GM18517 (cell line): Measurements from ENCODE around the gene SDK2.

Experiments
- ATAC-seq: cut with Tn5 transposase; IDR thresholded peaks from one replicate; pipeline ENCODE4 v1.9.1; 2021; ENCODE audit warnings: mild to moderate bottlenecking, moderate library complexity; ENCODE audit not compliant: unreplicated experiment

SDK2 gene

GRCh38 chr17:73652886-73653480 lies 8.7 kb upstream of the SDK2 start:
- ATAC-seq = no peak

DNA sequence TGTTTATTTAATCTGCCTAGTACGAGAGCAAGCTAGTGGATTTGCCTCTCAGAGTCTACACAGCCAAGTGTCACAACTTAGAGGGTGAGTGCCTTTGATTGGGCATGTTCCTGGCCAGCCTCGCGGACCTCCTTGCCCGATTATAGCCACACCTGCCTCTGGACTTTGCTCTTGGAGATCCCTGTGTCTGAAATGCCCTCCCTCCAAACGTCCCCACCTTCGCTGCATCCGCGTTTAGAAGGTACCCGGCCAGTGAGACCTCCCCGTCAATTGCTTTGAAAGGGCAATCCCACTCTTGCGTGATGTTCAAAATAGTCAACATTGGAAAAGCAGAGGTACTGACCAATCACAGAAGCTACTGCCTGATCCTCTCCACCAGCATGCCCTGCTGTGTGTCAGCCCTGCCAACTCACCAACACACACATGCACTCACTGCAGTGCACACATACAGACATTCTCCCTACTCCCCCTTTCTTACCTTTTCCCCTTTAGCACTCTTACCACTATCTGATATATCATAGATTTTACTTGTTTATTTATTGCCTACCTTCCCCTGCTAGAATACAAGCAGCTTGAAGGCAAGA lies 6.5 kb upstream of the SDK2 start:
- no peak for ATAC-seq

DNA sequence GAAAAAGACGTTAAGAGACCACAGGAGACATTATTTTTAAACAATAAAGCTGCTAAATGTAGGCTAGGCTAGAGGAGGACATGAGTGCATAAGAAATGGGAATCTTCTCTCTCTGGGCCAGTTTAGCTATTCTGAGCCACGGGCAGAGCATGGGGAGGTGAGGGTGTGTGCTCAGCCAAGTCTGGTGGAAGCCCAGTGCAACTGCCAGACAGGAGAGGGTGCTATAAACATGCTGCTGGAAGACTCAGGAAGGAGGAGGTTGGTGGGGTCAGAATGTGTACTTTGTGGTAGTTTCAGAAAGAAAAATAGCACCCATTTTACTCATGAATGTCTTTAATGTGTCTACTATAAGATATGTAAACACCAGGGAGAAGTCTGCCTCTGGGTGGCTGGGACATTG lies 5.9 kb upstream of the SDK2 start:
- no peak for ATAC-seq

DNA sequence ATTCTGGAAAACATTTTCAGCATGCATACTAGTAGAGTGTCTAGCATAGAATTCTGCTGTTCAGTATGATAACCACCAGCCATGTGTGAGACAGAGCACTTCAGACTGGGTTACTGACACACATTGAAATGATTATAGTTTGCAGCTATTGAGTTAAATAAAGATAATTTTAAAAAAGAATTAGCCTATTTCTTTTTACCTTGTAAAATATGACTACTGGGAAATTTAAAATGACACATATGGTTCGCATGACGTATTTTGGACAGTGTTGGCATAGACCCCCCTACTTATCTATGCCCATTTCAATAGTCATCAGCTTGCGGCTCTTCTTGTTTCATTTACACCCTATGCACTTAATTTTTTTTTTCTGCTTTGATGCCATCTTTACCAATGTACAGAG lies 4.7 kb upstream of the SDK2 start:
- ATAC-seq = no peak

DNA sequence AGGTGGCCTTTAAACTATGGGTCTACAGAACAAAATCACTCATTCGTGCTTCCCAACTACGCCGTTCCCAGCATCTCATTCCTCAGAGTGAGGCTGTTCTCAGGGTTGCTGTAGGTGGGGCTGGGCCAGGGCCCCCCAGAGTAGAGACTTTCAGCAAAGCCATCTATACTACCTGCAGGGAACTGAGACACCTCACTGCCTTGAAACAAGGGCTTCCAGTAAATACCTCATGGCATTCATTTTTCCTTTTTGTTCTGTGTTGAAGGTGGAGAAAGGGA lies 4.2 kb upstream of the SDK2 start:
- ATAC-seq = no peak

GRCh38 chr17:73647772-73648542 lies 3.7 kb upstream of the SDK2 start:
- no peak for ATAC-seq

DNA sequence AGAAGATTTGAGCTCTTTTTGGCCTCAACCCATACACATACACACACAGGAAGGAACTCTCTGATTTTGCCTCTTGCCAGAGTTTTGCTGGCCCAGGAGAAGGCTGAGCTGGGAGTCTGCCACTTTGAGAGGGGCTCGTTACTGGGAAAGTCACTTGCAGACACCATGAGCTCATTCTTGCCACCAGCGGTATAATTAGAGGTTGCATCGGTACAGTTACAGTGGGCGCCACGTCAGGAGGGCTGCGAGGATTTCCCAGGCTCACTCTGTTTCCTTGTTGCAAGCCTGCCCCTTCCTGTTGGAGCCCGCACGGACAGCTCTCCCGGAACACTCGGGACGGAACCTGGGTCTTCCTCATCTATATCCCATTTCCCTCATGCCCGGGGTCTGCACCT lies 3.1 kb upstream of the SDK2 start:
- no peak for ATAC-seq

- ATAC-seq = no peak
Observed at GRCh38 chr17:73646409-73647300, 2.4 kb upstream of the SDK2 start.

DNA sequence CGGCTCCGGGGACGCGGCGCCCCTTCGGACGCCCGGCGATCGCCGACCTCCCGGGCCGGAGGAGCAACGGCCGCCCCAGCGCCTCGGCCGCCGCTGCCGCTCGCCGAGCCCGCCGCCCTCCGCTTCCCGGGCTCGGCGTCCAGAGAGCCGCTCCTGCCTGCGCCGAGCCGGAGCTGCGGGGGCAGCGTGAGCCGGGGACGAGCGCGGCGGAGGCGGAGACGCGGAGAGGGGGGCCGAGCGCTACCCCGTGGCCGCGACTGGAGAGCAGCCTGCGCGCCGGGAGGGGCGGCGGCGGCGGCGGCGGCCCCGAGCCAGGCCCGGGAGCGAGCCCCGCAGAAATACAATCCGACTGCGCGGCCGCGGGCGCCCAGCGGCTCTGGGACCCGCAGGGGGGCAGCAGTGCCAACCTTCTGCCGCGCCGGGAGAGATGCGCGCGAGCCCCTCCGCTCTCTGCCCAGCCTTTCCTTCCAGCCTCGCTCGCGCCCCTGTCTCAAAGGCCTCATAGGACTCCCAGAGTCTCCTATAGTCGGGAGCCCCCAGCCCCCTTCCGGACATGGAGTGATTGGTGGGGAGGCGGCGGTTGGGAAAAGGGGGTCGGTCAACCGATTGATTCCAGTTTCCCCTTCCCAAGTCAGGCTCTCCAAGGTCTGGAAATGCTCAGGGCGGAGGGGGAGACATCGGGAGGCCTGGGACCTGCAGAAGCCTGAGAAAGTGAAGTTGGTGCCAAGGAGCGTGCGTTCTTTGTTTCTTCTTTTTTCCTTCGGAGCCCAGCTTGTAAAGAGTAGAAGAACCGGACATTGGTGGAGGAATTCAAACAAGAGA lies 1.0 kb upstream of the SDK2 start:
- no peak for ATAC-seq

- ATAC-seq = no peak
Observed at GRCh38 chr17:73643852-73644144, 447 bp downstream of the SDK2 start.

GRCh38 chr17:73643001-73643851 lies 1.0 kb downstream of the SDK2 start:
- ATAC-seq = no peak

- ATAC-seq = no peak
Observed at GRCh38 chr17:73642659-73643000, 1.6 kb downstream of the SDK2 start.

GRCh38 chr17:73641826-73642600 lies 2.2 kb downstream of the SDK2 start:
- no peak for ATAC-seq

GRCh38 chr17:73640691-73641090 lies 3.6 kb downstream of the SDK2 start:
- no peak for ATAC-seq

GRCh38 chr17:73639932-73640331 lies 4.3 kb downstream of the SDK2 start:
- ATAC-seq = no peak

DNA sequence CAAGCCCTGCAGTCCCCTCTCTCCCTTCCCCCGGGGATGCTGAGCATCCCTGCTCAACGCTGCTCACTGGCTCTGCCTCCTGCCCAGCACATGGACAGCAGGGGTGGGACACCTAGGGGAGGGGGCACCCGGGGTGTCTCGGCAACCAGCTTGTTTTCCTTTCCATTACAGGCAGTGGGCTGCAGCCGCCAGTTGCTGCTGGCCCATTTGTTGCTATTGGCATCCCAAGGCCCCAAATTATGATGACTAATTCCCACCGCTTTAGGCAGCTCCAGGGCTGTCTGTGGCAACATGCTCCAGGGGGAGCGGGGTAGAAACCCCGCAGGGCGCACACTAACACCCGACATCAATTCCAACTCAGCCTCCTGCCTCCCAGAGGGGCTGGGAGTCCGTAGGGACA lies 4.9 kb downstream of the SDK2 start:
- no peak for ATAC-seq

DNA sequence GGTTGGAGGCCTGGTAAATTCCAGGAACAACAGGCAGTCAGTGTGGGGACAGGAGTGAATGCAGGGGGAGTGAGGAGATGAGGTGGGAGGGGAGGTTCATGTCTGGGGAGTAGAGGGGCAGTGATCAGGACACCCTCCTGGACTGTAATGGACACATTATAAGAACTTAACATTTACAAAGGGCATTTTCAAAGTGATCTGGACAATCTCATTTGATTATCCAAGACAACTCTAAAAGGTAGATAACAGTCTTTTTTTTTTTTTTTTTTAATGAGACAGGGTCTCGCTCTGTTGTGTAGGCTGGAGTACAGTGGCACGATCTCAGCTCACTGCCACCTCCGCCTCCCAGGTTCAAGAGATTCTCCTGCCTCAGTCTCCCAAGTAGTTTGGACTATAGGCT lies 5.7 kb downstream of the SDK2 start:
- no peak for ATAC-seq

DNA sequence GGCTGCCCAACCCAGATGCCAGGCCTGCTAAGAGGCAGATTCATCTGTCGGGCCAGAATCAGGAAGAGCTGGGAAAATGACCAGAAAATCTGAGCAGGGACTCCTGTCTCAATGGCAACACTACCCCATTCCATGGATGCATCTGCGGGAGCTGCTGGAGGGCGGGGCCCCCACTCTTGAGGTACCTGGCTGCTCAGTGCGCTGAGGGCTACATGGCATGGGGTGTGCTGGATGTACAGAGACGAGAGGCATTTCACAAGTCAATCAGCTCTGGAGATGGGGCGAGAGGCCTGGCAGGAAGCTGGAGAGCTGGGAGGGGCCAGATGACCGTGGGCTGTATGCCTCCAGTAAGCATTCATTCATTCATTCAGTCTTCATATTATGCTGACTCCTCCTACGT lies 6.4 kb downstream of the SDK2 start:
- ATAC-seq = no peak

- ATAC-seq = no peak
Observed at GRCh38 chr17:73635101-73635817, 9.0 kb downstream of the SDK2 start.
